ENCODE data around the gene MLLT3.

Gene MLLT3

GRCh38 chr9:20436476-20437195 is 185.7 kb downstream of the MLLT3 start:
- in situ Hi-C loops (cut with MboI; ENCODE audit: low sequenced_read_pairs) = no loop called here

GRCh38 chr9:20428976-20429375 is 193.3 kb downstream of the MLLT3 start:
- in situ Hi-C loops (cut with MboI; ENCODE audit: low sequenced_read_pairs) = no loop called here

GRCh38 chr9:20427359-20427758 is 194.9 kb downstream of the MLLT3 start:
- in situ Hi-C loops (cut with MboI; ENCODE audit: low sequenced_read_pairs) = no loop called here

DNA sequence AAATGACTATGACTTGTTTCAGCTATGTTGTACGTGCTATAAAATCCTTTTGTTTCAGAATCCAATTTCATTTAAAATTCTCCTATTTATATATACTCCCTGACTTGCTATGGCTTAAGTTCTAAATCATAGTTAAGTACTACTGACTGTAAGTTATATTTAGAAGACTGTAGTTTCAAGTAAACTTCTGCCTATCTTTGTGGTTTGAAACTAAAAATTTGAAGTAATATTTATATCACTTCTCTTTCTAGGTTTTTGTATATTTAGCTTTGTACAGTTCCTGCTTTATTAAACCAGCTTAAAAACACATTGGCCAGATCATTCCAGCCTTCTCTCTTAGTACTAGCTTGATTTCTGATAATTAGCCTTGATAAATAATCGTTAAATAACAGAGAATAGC is 196.3 kb downstream of the MLLT3 start:
- in situ Hi-C loops (cut with MboI; ENCODE audit: low sequenced_read_pairs) = no loop called here

DNA sequence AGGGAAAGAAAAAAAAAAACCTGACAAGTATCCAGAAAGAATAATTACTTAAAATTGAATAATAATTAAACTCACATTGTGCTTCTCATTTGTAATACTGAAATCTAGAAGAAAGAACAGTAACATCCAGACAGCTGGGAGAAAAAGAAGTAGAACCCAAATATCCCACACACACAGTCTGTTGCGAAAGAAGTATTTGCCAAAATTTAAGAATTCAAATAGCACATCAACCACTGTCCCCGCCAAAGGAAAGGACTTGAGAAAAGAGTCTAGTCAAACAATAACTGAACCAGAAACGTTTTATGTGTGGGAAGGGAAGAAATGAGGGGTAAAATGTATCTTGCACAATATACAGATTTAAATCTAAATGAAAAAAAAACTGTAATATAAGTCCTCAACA is 202.8 kb downstream of the MLLT3 start:
- in situ Hi-C loops (cut with MboI; ENCODE audit: low sequenced_read_pairs) = no loop called here

DNA sequence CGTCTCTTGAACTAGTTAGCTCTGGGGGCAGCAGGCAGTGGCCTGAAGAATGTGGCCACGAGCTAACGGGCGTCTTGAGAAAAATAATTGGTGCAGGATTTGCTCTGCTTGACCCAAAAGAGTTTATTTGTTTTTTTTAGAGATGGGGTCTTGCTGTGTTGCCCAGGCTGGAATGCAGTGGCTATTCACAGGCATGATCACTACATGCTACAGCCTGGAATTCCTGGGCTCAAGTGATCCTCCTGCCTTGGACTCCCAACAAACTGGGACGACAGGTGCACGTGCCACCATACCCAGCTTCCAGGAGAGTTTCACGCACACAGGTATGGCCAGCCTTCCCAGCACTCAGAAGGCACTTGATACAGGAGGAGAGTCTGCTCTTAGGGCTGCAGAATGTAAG is 203.8 kb downstream of the MLLT3 start:
- in situ Hi-C loops (cut with MboI; ENCODE audit: low sequenced_read_pairs) = no loop called here

GRCh38 chr9:20417373-20418080 is 204.8 kb downstream of the MLLT3 start:
- in situ Hi-C loops (cut with MboI; ENCODE audit: low sequenced_read_pairs) = no loop called here

DNA sequence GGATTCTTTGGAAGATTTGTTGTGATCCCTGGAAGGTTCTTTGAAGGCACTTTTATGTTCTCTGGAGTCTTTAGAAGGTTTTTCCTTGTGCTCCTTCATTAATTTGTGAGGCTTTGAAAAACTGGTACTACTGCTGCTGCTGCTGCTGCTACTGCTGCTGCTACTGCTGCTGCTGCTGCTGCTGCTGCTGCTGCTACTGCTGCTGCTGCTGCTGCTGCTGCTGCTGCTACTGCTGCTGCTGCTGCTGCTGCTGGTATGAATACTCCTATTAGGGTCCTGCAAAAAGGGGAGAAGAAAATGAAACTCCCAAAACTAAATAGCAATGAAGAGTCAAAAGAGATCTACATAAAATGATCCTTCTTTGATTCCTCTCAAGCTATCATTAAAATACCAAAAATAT is 208.1 kb downstream of the MLLT3 start:
- in situ Hi-C loops (cut with MboI; ENCODE audit: low sequenced_read_pairs) = no loop called here

DNA sequence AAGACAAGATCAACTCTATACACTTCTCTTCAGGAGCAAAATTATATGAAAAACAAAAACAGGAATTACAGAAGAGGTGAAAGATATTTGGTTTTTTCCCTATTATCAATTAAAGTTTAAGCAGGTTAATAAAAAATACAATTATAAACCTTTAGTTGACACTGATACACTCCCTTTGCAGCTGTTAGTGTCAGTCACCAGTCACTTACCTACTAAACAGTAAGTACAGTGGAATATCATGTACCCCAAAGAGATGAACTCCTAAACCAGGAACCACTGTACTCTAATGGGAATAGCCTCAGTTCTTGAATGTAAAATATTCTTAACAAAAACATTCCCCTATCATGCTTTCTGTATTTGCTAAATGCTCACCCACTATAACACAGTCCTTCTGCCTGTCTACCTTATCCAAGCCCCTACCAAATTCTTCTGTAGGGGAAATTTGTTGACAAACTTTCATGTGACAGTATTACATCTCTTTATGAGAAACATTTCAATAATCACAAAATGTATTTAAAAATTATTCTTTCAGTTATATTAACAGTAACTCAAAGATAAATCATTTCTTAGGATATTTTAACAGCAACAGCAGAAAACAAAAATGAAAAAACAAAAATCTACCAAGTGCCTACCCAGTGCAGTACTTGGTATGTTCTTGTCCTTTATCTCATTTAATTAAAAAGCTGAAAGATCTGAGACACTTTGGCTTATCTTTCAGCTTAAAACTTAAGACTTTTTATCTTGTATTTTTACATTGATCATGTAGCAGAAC is 212.8 kb downstream of the MLLT3 start:
- in situ Hi-C loops (cut with MboI; ENCODE audit: low sequenced_read_pairs) = no loop called here

- in situ Hi-C loops (cut with MboI; ENCODE audit: low sequenced_read_pairs) = no loop called here
These were observed 213.8 kb downstream of the MLLT3 start for GRCh38 chr9:20408513-20408912.

DNA sequence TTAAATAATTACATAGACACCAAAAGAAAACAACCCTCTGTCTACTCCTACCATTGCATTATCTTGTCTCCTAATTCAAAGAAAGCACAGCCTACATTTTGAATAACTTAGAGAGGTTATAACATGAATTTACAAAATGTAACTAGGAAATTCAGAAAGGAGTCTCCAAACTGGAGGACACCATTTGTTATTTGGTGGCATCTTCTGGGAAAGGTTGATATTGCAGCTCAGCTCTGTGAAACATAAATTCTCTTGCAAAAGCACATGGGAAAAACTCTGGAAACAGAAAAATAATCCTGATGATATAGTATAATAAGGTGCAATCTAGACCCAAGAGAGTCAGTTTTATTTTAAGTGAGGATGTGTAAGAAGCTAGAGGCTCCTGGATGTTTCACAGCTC is 215.3 kb downstream of the MLLT3 start:
- in situ Hi-C loops (cut with MboI; ENCODE audit: low sequenced_read_pairs) = no loop called here

- in situ Hi-C loops (cut with MboI; ENCODE audit: low sequenced_read_pairs) = no loop called here
These were observed 216.0 kb downstream of the MLLT3 start for GRCh38 chr9:20406344-20406743.

GRCh38 chr9:20405616-20406015 is 216.7 kb downstream of the MLLT3 start:
- in situ Hi-C loops (cut with MboI; ENCODE audit: low sequenced_read_pairs) = no loop called here

DNA sequence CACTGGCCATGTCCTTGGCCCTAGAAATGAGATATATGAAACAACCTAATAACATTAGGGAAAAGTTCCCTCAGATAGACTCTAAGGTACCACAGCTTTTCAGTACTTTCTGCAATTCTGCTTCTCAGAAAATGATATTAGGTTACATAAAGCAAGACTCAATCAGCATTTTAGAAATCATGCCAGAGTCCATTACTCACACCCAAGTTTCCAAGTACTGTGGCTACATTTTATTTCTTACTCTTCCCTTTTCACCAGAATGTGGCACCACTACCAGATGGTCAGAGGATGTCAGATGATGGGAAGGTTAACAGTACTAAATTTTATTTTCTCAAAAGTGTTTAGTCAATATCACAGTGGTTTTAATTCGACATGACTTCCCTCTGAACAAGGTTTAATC is 217.2 kb downstream of the MLLT3 start:
- in situ Hi-C loops (cut with MboI; ENCODE audit: low sequenced_read_pairs) = no loop called here

- in situ Hi-C loops (cut with MboI; ENCODE audit: low sequenced_read_pairs) = no loop called here
These were observed 218.0 kb downstream of the MLLT3 start for GRCh38 chr9:20404192-20404813.

DNA sequence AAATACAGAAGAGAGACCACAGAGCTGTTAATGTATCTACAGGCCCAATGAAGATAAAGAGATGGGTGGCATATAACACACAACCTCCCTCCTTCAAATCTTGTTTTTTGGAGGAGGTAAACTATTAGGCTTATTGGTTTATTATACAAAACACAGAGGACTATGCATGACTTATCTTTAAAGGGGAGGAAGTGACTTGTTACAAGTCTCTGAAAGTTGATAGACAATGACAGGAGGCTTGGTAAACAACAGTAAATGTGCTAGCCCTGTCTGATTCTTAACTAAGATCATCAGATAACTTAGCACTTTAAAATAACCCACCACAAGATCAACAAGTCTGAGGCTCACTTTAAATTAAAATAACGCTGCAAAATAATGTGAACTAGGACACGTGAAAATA is 219.0 kb downstream of the MLLT3 start:
- in situ Hi-C loops (cut with MboI; ENCODE audit: low sequenced_read_pairs) = no loop called here

DNA sequence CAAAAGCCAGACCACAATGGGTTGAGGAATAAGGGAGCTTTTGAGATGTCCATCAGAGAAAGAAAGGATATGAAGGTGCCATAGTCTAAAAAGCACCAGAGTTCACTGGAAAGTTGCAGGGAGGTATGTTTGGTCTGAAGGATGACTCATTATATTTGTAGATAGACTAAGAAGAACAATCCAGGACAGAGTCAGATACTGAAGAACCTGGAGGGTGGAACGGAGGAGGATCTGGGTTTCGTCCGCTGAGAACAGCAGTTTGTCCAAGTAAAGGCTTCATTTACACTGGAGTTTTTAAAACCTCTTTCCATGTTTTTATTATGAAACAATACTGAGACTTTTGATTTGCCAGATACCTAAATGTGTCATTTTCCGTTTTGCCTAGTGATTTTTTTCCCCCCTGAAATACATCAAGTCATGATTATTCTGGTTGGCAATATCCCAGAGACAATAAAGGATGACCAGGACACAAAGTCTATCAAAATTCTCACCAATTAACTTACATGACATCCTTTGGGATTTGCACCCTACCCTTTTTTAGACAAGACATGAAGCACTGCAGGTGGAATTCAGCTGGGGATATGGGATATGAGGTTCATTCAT is 219.9 kb downstream of the MLLT3 start:
- in situ Hi-C loops (cut with MboI; ENCODE audit: low sequenced_read_pairs) = no loop called here

DNA sequence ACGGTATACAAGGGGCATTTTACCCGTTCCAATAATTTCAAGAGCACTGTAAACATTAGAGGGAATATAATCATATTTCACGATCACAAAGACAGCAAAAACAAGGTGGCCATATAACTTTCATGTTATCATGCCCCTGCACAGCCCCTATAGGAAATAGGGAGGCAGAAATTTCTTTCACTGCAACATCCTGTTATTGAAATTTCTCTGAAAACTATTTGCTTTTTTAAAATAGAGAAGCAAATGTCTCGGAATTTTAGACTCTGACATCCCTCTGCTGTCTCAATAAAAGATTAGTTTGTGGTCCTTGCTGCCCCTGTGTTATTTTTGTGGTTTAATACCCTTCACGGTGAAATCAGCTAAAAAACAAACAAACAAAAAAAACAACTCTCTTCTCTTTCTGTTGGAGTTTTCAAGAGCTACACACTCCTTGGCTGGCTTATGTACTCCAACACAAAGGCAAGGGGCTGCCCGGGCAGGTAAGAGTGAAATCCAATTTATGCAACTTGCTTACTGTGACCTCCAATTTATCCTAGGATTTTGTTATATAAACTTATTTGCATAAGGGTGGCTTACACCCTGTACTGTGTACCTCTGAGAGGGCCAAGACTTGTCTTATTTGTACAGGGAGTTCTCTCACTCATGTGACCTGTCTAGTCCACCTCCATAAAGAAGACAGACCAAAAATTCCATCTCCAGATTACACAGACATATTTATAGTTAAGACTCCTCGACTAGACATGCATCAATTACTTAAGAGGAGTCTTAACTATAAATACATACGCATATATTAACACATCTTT is 223.6 kb downstream of the MLLT3 start:
- in situ Hi-C loops (cut with MboI; ENCODE audit: low sequenced_read_pairs) = no loop called here

GRCh38 chr9:20397348-20397747 is 225.0 kb downstream of the MLLT3 start:
- in situ Hi-C loops (cut with MboI; ENCODE audit: low sequenced_read_pairs) = no loop called here

DNA sequence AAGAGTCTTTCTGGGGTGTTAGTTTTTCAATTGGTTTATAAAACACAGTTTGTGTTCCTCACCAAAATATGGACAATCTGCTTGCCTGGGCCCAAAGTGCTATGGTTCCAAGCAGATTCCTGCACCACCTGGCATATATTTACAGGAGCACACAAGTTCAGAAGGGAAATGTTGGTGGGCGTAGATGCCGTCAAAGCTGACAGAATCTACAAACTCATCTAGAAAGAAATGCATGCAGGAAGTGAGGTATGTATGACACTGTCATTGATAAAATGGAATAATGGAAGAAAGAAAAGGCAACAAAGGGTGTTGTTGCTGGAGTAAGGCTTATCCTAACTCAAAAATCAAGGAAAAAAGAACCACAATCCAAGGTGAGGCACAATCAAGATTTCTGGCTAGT is 225.8 kb downstream of the MLLT3 start:
- in situ Hi-C loops (cut with MboI; ENCODE audit: low sequenced_read_pairs) = no loop called here
